Caco-2 (cell line): ENCODE results near the gene TRPM2. TPM values are rescaled to one million over a fixed set of nuclear protein-coding genes. Genes with fewer than 3 reads are reported as not detected.
A peak's percentile ranks its signal among the peaks of the same experiment; 100 is the strongest.

ENCODE experiments used
- BruUV-seq: library from RNA; stranded (reverse); fragments of 400-500 nt; replicated peaks from 2 replicates; lab custom pipeline; 2021; lab: Mats Ljungman, UMichigan
- CTCF ChIA-PET: fragments of 300-600 bp; sonication (Branson Sonifier 250); formaldehyde crosslinking; loops from one replicate; lab custom pipeline; 2022; ENCODE audit warnings: antibody characterized with exemption; lab: Charles Lee
- POLR2A ChIA-PET: fragments of 300-600 bp; sonication (Branson Sonifier 250); formaldehyde crosslinking; loops from one replicate; lab custom pipeline; 2022; ENCODE audit warnings: antibody characterized with exemption; lab: Charles Lee
- DNase-seq, 2 experiments: peaks; one replicate each; pipeline versions ENCODE4 v3.0.0 to v3.0.0-alpha.2; 2020 to 2022
- H3K27me3 ChIP-seq: replicated peaks from 2 replicates; pipeline ENCODE4 v1.6.0; 2011; ENCODE audit warnings: low read length; ENCODE audit not compliant: control insufficient read depth, insufficient read depth
- H3K36me3 ChIP-seq: 2 replicates; pipeline ENCODE4 v1.5.1; 2011; ENCODE audit warnings: low read length; ENCODE audit not compliant: control insufficient read depth, insufficient read depth
- H3K4me1 ChIP-seq: fragments of 250-450 bp; sonication (Bioruptor Pico); 2 replicates; pipeline ENCODE4 v1.5.1; 2020; ENCODE audit warnings: mild to moderate bottlenecking
- H3K4me3 ChIP-seq: 2 replicates; pipeline ENCODE4 v1.5.1; 2011; ENCODE audit warnings: low read depth, mild to moderate bottlenecking, control low read depth, low read length
- H3K9me3 ChIP-seq: fragments of 250-450 bp; sonication (Bioruptor Pico); 2 replicates; pipeline ENCODE4 v1.5.1; 2020; ENCODE audit warnings: mild to moderate bottlenecking, moderate library complexity
- H3K27ac Mint-ChIP-seq: one replicate; pipeline ENCODE4 v1.8.0; 2022; ENCODE audit warnings: mixed read lengths; ENCODE audit not compliant: unreplicated experiment
- H3K27me3 Mint-ChIP-seq: one replicate; pipeline ENCODE4 v1.8.0; 2022; ENCODE audit warnings: mixed read lengths; ENCODE audit not compliant: insufficient read depth, unreplicated experiment
- H3K36me3 Mint-ChIP-seq: one replicate; pipeline ENCODE4 v1.8.0; 2022; ENCODE audit warnings: mild to moderate bottlenecking, mixed read lengths; ENCODE audit not compliant: insufficient read depth, unreplicated experiment
- H3K4me1 Mint-ChIP-seq: one replicate; pipeline ENCODE4 v1.8.0; 2022; ENCODE audit warnings: low read depth, mixed read lengths; ENCODE audit not compliant: unreplicated experiment
- H3K4me3 Mint-ChIP-seq: one replicate; pipeline ENCODE4 v1.8.0; 2022; ENCODE audit warnings: mild to moderate bottlenecking, moderate library complexity, mixed read lengths; ENCODE audit not compliant: unreplicated experiment
- H3K9me3 Mint-ChIP-seq: one replicate; pipeline ENCODE4 v1.8.0; 2022; ENCODE audit warnings: mixed read lengths; ENCODE audit not compliant: unreplicated experiment
- CTCF ChIP-seq, 2 experiments: fragments of 200-600 bp in 1 of 2; IDR thresholded peaks; 1 replicate in 1 of 2; 2 replicates in 1 of 2; pipeline versions ENCODE4 v1.5.1 to v1.8.0; 2011 to 2022; ENCODE audit warnings: antibody characterized with exemption in 1 of 2, control low read depth in 1 of 2, inconsistent platforms in 1 of 2, low read depth in 1 of 2, low read length in 1 of 2, mild to moderate bottlenecking in 1 of 2, moderate library complexity in 1 of 2; ENCODE audit not compliant: insufficient read depth in 1 of 2, severe bottlenecking in 1 of 2, unreplicated experiment in 1 of 2
- intact Hi-C: fragments of 100-400 bp; cut with micrococcal nuclease; formaldehyde crosslinking; loops from one replicate; pipeline ENCODE4 v1.10.0; 2022; ENCODE audit not compliant: unreplicated experiment
- total RNA-seq: library from RNA; stranded (reverse); gene quantifications from 2 replicates; pipeline ENCODE4 v1.2.3, GENCODE V29; 2022

The TRPM2 gene
- total RNA-seq, 1 experiment from 2014 or later, result 0.20 TPM

GRCh38 chr21:44477712-44478111 is 124.3 kb downstream of the TRPM2 start:
- BruUV-seq, result no TSS peak
- ChIA-PET POLR2A (no interaction called here), CTCF (no interaction called here)
- Histone ChIP-seq H3K36me3 (no peaks in the 10 kb centered on the region), H3K27me3 (no peaks in the 10 kb centered on the region), H3K9me3 (no peaks in the 10 kb centered on the region), H3K4me1 (peaks cover 8% of the 10 kb centered on the region), H3K4me3 (no peak overlapping the region)
- Mint-ChIP-seq H3K4me3 (no peak overlapping the region), H3K4me1 (peaks cover 12% of the 10 kb centered on the region), H3K9me3 (no peaks in the 10 kb centered on the region), H3K36me3 (peaks cover 9% of the 10 kb centered on the region), H3K27ac (no peak overlapping the region), H3K27me3 (no peaks in the 10 kb centered on the region)
- DNase-seq, result peak in 1 of 2 experiments; percentile 31
- intact Hi-C loops, result no loop called here
- TF ChIP-seq CTCF (IDR thresholded peaks at IDR 0.05; ENCODE audit: insufficient read depth in 1 of 2, low read depth in 1 of 2, low read length in 1 of 2, severe bottlenecking in 1 of 2, unreplicated experiment in 1 of 2), result no peak

DNA sequence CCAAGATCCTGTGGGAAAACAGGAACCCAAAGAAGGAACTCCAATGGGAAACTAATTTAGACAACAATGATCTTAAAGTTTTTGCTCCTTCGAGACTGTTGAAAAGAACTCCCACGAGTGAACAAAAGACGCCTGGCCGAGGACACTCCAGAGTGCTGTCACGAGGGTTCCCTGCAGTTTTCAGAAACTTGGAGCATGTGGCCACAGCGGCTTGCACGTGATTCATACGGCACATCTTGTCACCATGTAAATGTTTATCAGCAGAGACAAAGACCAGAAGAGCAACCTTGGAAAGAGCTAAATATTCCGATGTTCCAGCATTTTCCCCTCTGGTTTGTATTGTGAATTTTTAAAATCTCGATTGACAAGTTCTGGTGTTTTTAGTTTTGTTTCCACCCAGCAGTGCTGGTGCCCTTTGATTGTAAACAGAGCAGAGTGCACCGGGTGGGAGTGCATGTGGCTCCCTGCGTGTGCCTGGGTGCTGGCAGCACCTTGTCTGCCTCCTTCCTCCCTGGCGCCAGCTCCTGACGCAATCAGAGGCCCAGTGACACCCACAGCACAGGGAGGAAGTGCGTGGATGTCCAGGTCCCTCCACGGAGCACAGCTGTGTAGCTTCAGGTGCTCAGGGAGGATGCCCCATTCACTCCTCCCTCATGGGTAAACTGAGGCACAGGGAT is 124.8 kb downstream of the TRPM2 start:
- H3K4me3 ChIP-seq, result no peak overlapping the region
- H3K9me3 ChIP-seq, result no peaks in the 10 kb centered on the region; the same call in 1 of the 2 replicates
- H3K36me3 ChIP-seq, result no peaks in the 10 kb centered on the region; the same call in 1 of the 2 replicates
- Mint-ChIP-seq H3K4me3 (no peak overlapping the region), H3K9me3 (no peaks in the 10 kb centered on the region), H3K27me3 (no peaks in the 10 kb centered on the region), H3K27ac (no peak overlapping the region), H3K36me3 (peaks cover 12% of the 10 kb centered on the region), H3K4me1 (peaks cover 12% of the 10 kb centered on the region)
- ChIA-PET POLR2A (no interaction called here), CTCF (no interaction called here)
- intact Hi-C loops, result no loop called here
- TF ChIP-seq CTCF (IDR thresholded peaks at IDR 0.05; ENCODE audit: insufficient read depth in 1 of 2, low read depth in 1 of 2, low read length in 1 of 2, severe bottlenecking in 1 of 2, unreplicated experiment in 1 of 2), result no peak
- BruUV-seq, result no TSS peak
- no peaks in the 10 kb centered on the region for H3K27me3 ChIP-seq
- DNase-seq, result peak in 1 of 2 experiments; percentile 10
- peaks cover 14% of the 10 kb centered on the region for H3K4me1 ChIP-seq

- Mint-ChIP-seq H3K27me3 (no peaks in the 10 kb centered on the region), H3K4me3 (no peak overlapping the region), H3K27ac (no peak overlapping the region), H3K4me1 (peaks cover 12% of the 10 kb centered on the region), H3K36me3 (peaks cover 12% of the 10 kb centered on the region), H3K9me3 (no peaks in the 10 kb centered on the region)
- no peak for DNase-seq
- no peaks in the 10 kb centered on the region; the same call in 1 of the 2 replicates for H3K36me3 ChIP-seq
- no peak for TF ChIP-seq CTCF (IDR thresholded peaks at IDR 0.05; ENCODE audit: insufficient read depth in 1 of 2, low read depth in 1 of 2, low read length in 1 of 2, severe bottlenecking in 1 of 2, unreplicated experiment in 1 of 2)
- ChIA-PET CTCF (no interaction called here), POLR2A (no interaction called here)
- peaks cover 3% of the 10 kb centered on the region; the same call in 1 of the 2 replicates for H3K9me3 ChIP-seq
- no TSS peak for BruUV-seq
- peaks cover 17% of the 10 kb centered on the region for H3K4me1 ChIP-seq
- intact Hi-C loops, result no loop called here
- no peaks in the 10 kb centered on the region for H3K27me3 ChIP-seq
- H3K4me3 ChIP-seq, result no peak overlapping the region
Measured at GRCh38 chr21:44478801-44479167, 125.4 kb downstream of the TRPM2 start.
